SU-DHL-6 (cell line): ENCODE results near the gene SBF1.

ENCODE experiments used
- H2AFZ ChIP-seq: fragments of 200-600 bp; sonication (generic); 2 replicates; pipeline ENCODE4 v1.6.1; 2014; ENCODE audit warnings: low read depth, mild to moderate bottlenecking, moderate library complexity, mixed read lengths, antibody characterized with exemption, low read length; ENCODE audit not compliant: severe bottlenecking
- H3F3A ChIP-seq: fragments of 200-600 bp; shearing (Covaris generic); 2 replicates; pipeline ENCODE4 v1.6.0; 2016; ENCODE audit warnings: antibody characterized with exemption, mild to moderate bottlenecking; ENCODE audit not compliant: insufficient read depth
- H3K27ac ChIP-seq: fragments of 200-600 bp; sonication (generic); 2 replicates; pipeline ENCODE4 v1.5.1; 2016; ENCODE audit warnings: low read depth, mild to moderate bottlenecking, low read length, moderate library complexity, mixed read lengths
- H3K27me3 ChIP-seq: fragments of 200-600 bp; sonication (generic), shearing (Covaris generic); 2 replicates; pipeline ENCODE4 v1.6.0; 2014; ENCODE audit warnings: mild to moderate bottlenecking, low read length
- H3K36me3 ChIP-seq: fragments of 200-600 bp; sonication (generic); 2 replicates; pipeline ENCODE4 v1.6.1; 2014; ENCODE audit warnings: mild to moderate bottlenecking, low read length, mixed read lengths
- H3K4me2 ChIP-seq: fragments of 300-600, 200-600 bp; shearing (Covaris generic), sonication (generic); 2 replicates; pipeline ENCODE4 v1.6.0; 2014; ENCODE audit warnings: low read length, low read depth, mild to moderate bottlenecking; ENCODE audit not compliant: poor library complexity, severe bottlenecking
- H3K4me3 ChIP-seq: fragments of 200-600 bp; sonication (generic); 2 replicates; pipeline ENCODE4 v1.5.1; 2014; ENCODE audit warnings: antibody characterized with exemption, low read length, mild to moderate bottlenecking, mixed read lengths; ENCODE audit not compliant: insufficient read depth, poor library complexity, severe bottlenecking
- H3K79me2 ChIP-seq: fragments of 200-600 bp; sonication (generic); 2 replicates; pipeline ENCODE4 v1.6.1; 2014; ENCODE audit warnings: mild to moderate bottlenecking, low read length, moderate library complexity; ENCODE audit not compliant: insufficient read depth
- H3K9ac ChIP-seq: fragments of 200-600 bp; sonication (generic); 2 replicates; pipeline ENCODE4 v1.7.0; 2014; ENCODE audit warnings: mild to moderate bottlenecking, low read length
- H3K9me2 ChIP-seq: fragments of 200-600 bp; sonication (generic); replicated peaks from 2 replicates; pipeline ENCODE4 v1.6.1; 2014; ENCODE audit warnings: low read length; ENCODE audit not compliant: insufficient read depth
- H3K9me3 ChIP-seq: fragments of 200-600 bp; sonication (generic); 2 replicates; pipeline ENCODE4 v1.6.1; 2014; ENCODE audit warnings: low read length, mixed read lengths; ENCODE audit not compliant: insufficient read depth
- H4K20me1 ChIP-seq: fragments of 200-600 bp; sonication (generic); 2 replicates; pipeline ENCODE4 v1.6.1; 2014; ENCODE audit warnings: low read depth, mild to moderate bottlenecking, antibody characterized with exemption, low read length, moderate library complexity, mixed read lengths
- CTCF ChIP-seq: fragments of 200-600 bp; sonication (generic); IDR thresholded peaks from one replicate; pipeline ENCODE4 v1.5.1; 2017; ENCODE audit warnings: antibody characterized with exemption, mild to moderate bottlenecking, low read length, moderate library complexity; ENCODE audit not compliant: insufficient read depth, poor library complexity, severe bottlenecking
- EZH2phosphoT487 ChIP-seq: fragments of 200-600 bp; sonication (generic), shearing (Covaris generic); conservative IDR thresholded peaks from 2 replicates; pipeline ENCODE4 v1.6.1; 2018; ENCODE audit warnings: mild to moderate bottlenecking, antibody characterized with exemption, low read length, moderate library complexity, mixed read lengths

SBF1 gene

DNA sequence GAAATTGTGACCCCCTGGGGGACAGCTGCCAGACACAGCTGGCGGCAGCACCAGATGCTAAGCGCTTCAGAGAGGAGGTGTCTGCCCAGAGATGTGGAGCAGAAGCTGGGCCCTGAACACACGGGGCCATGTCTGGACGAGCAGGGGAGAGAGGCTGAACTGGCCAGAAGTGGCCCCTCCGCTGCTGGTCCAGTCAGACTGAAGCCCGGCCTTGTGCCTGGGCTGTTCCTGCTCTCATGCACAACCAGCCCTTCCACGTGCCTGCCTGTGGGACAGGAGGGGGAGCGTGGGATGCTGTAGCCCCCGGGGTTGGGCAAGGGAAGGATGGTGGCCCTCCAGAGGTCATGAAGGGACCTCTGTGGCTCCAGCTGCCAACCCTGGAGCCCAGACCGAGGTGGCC is 8.3 kb upstream of the SBF1 start:
- no peak overlapping the region for H3K9ac ChIP-seq
- H3K4me3 ChIP-seq = no peak overlapping the region
- peaks cover 11% of the 10 kb centered on the region; the same call in 1 of the 2 replicates for H3F3A ChIP-seq
- no peaks in the 10 kb centered on the region for H3K9me2 ChIP-seq
- H2AFZ ChIP-seq = no peak overlapping the region
- no peaks in the 10 kb centered on the region for H3K9me3 ChIP-seq
- no peaks in the 10 kb centered on the region for H3K27me3 ChIP-seq
- TF ChIP-seq CTCF (no peak), EZH2phosphoT487 (no peak)
- no peaks in the 10 kb centered on the region for H3K79me2 ChIP-seq
- H4K20me1 ChIP-seq = no peaks in the 10 kb centered on the region
- no peak overlapping the region for H3K4me2 ChIP-seq
- H3K27ac ChIP-seq = no peak overlapping the region
- H3K36me3 ChIP-seq = no peaks in the 10 kb centered on the region

GRCh38 chr22:50482107-50483074 is 7.6 kb upstream of the SBF1 start:
- H3K4me2 ChIP-seq = peak overlapping the region; percentile 56
- no peaks in the 10 kb centered on the region for H3K9me2 ChIP-seq
- H3K36me3 ChIP-seq = no peaks in the 10 kb centered on the region
- H3K27me3 ChIP-seq = no peaks in the 10 kb centered on the region
- H3K9me3 ChIP-seq = no peaks in the 10 kb centered on the region
- no peak overlapping the region for H3K27ac ChIP-seq
- H3F3A ChIP-seq = peaks cover 11% of the 10 kb centered on the region; the same call in 1 of the 2 replicates
- TF ChIP-seq CTCF (no peak), EZH2phosphoT487 (no peak)
- peak overlapping the region; percentile 60 for H3K9ac ChIP-seq
- no peaks in the 10 kb centered on the region for H4K20me1 ChIP-seq
- H3K79me2 ChIP-seq = no peaks in the 10 kb centered on the region
- H2AFZ ChIP-seq = no peak overlapping the region
- peak overlapping the region; percentile 49 for H3K4me3 ChIP-seq

GRCh38 chr22:50481440-50482106 is 6.7 kb upstream of the SBF1 start, which contains the start of gene ADM2:
TSS of gene ADM2 (plus strand) at chr22:50481543. CDS start at chr22:50481848, 305 bp downstream.
- Histone ChIP-seq H3K27me3 (no peaks in the 10 kb centered on the region), H3K9ac (peak within 1 kb of the TSS; percentile 60), H3K9me3 (no peaks in the 10 kb centered on the region), H3K9me2 (no peaks in the 10 kb centered on the region), H4K20me1 (no peaks in the 10 kb centered on the region), H3K4me2 (peak within 1 kb of the TSS; percentile 56), H3K36me3 (no peaks in the 10 kb centered on the region), H3K4me3 (peak within 1 kb of the TSS; percentile 49), H3F3A (peaks cover 11% of the 10 kb centered on the region; the same call in 1 of the 2 replicates), H3K79me2 (no peaks in the 10 kb centered on the region), H3K27ac (no peak within 1 kb of the TSS), H2AFZ (no peak within 1 kb of the TSS)
- TF ChIP-seq EZH2phosphoT487 (no peak), CTCF (no peak)
